ENCODE measurements around the gene CYTIP.

DNA sequence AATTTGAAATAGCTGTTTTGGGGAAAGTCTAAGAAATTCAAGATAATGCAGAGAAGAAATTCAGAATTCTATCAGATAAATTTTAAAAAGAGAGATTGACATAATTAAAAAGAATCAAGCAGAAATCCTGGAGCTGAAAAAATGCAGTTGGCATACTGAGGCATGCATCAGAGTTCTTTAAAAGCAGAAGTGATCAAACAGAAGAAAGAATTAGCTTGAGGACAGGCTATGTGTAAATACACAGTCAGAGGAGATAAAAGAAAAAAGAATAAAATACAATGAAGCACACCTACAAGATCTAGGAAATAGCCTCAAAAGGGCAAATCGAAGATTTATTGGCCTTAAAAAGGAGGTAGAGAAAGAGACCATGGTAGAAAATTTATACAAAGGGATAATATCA, 57.1 kb downstream of the CYTIP start:
- TF ChIP-seq, protein P1, sequence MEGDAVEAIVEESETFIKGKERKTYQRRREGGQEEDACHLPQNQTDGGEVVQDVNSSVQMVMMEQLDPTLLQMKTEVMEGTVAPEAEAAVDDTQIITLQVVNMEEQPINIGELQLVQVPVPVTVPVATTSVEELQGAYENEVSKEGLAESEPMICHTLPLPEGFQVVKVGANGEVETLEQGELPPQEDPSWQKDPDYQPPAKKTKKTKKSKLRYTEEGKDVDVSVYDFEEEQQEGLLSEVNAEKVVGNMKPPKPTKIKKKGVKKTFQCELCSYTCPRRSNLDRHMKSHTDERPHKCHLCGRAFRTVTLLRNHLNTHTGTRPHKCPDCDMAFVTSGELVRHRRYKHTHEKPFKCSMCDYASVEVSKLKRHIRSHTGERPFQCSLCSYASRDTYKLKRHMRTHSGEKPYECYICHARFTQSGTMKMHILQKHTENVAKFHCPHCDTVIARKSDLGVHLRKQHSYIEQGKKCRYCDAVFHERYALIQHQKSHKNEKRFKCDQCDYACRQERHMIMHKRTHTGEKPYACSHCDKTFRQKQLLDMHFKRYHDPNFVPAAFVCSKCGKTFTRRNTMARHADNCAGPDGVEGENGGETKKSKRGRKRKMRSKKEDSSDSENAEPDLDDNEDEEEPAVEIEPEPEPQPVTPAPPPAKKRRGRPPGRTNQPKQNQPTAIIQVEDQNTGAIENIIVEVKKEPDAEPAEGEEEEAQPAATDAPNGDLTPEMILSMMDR (IDR thresholded peaks at IDR 0.05): no peak
- TF ChIP-seq, protein P2, sequence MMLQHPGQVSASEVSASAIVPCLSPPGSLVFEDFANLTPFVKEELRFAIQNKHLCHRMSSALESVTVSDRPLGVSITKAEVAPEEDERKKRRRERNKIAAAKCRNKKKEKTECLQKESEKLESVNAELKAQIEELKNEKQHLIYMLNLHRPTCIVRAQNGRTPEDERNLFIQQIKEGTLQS (CRISPR knock-in tag; conservative IDR thresholded peaks at IDR 0.05): no peak
- no peak for TF ChIP-seq TCF7 (CRISPR knock-in tag; IDR thresholded peaks at IDR 0.05; ENCODE audit: low read depth)
- no peak for TF ChIP-seq JUN (CRISPR knock-in tag; IDR thresholded peaks at IDR 0.05)
- no peak for TF ChIP-seq ZNF232 (CRISPR knock-in tag; IDR thresholded peaks at IDR 0.05)
- no peak for TF ChIP-seq TEAD4 (CRISPR knock-in tag; IDR thresholded peaks at IDR 0.05)
- no peak for TF ChIP-seq ESRRA (CRISPR knock-in tag; IDR thresholded peaks at IDR 0.05; ENCODE audit: borderline replicate concordance)
